K562 (cell line): ENCODE data around the gene AGPAT3. TPM values are rescaled to one million over a fixed set of nuclear protein-coding genes. Genes with fewer than 3 reads are reported as not detected.

Source experiments
- CAMTA2 ChIP-seq: fragments of 250-450 bp; sonication (Bioruptor Pico); conservative IDR thresholded peaks from 2 replicates; pipeline ENCODE4 v1.5.1; 2022
- CREBBP ChIP-seq: IDR thresholded peaks from one replicate; pipeline ENCODE4 v1.6.1; 2012; ENCODE audit warnings: low read depth, mild to moderate bottlenecking, control low read depth, inconsistent platforms, low read length
- CTBP1 ChIP-seq: fragments of 450-650 bp; IDR thresholded peaks from 2 replicates; pipeline ENCODE4 v1.6.1; 2016; ENCODE audit warnings: borderline replicate concordance
- LCOR ChIP-seq: sonication (generic); formaldehyde crosslinking; IDR thresholded peaks from 2 replicates; pipeline ENCODE4 v1.8.0; 2022; ENCODE audit warnings: mild to moderate bottlenecking, missing genetic modification reagents
- MLLT1 ChIP-seq, 2 experiments: fragments of 450-650 bp; IDR thresholded peaks; 2 replicates each; pipeline ENCODE4 v1.6.1; 2016
- SMAD3 ChIP-seq: fragments of 450-650 bp; formaldehyde crosslinking; conservative IDR thresholded peaks from 2 replicates; pipeline ENCODE4 v1.4.0; 2020; ENCODE audit warnings: mild to moderate bottlenecking
- TBP ChIP-seq: optimal IDR thresholded peaks from 2 replicates; pipeline ENCODE3; 2011; ENCODE audit warnings: low read depth, low read length, improper control_type of control experiment
- UBTF ChIP-seq, 2 experiments: IDR thresholded peaks; 2 replicates each; pipeline ENCODE4 v1.6.1; 2012; ENCODE audit warnings: improper control_type of control experiment in 2 of 2, low read depth in 2 of 2, low read length in 2 of 2, borderline replicate concordance in 1 of 2
- YY1 ChIP-seq, 3 experiments: IDR thresholded peaks; 2 replicates each; pipeline ENCODE4 v1.6.1; 2011; ENCODE audit warnings: low read length in 2 of 3, mild to moderate bottlenecking in 2 of 3, moderate library complexity in 2 of 3, borderline replicate concordance in 1 of 3, control low read depth in 1 of 3, low read depth in 1 of 3; ENCODE audit not compliant: insufficient read depth in 3 of 3, insufficient replicate concordance in 2 of 3, control insufficient read depth in 1 of 3, insufficient read length in 1 of 3; ENCODE audit errors: extremely low read depth in 1 of 3
- ZNF280B ChIP-seq: fragments of 250-450 bp; sonication (Bioruptor Pico); IDR thresholded peaks from 2 replicates; pipeline ENCODE4 v1.5.1; 2021; ENCODE audit warnings: mild to moderate bottlenecking
- ZNF639 ChIP-seq, 2 experiments: fragments of 200-800 bp in 1 of 2; sonication (Bioruptor generic) in 1 of 2; sonication (generic) in 1 of 2; formaldehyde crosslinking in 1 of 2; IDR thresholded peaks in 1 of 2; conservative IDR thresholded peaks in 1 of 2; 2 replicates each; pipeline versions ENCODE4 v1.5.0 to v1.6.1; 2016 to 2020; ENCODE audit warnings: missing compliant biosample characterization in 1 of 2, missing genetic modification characterization in 1 of 2, missing genetic modification reagents in 1 of 2
- polyA plus RNA-seq, 8 experiments: library from polyadenylated mRNA; depleted of rRNA in 4 of 8; stranded (reverse) in 5 of 8; unstranded in 3 of 8; fragments of >200 nt; fragmentation: Nextera tagmentation in 2 of 8; fragmentation: Illumina TruSeq in 1 of 8; extraction: Ambion mirVana in 2 of 8; extraction: Trizol in 1 of 8; gene quantifications; 2 replicates each; pipeline versions ENCODE4 v1.2.1 to v1.2.3, GENCODE V29; 2011 to 2014; ENCODE audit warnings: inconsistent platforms in 1 of 8, missing spikeins in 1 of 8
- total RNA-seq, 7 experiments: library from RNA; depleted of rRNA in 6 of 7; stranded (reverse); fragments of >200 nt in 6 of 7; fragmentation: Illumina TruSeq in 2 of 7; extraction: Trizol in 2 of 7; gene quantifications; 2 replicates each; pipeline versions ENCODE4 v1.2.1 to v1.2.3, GENCODE V29; 2011 to 2021; ENCODE audit warnings: low replicate concordance in 1 of 7

AGPAT3 gene
- total and polyA plus RNA-seq, 9 of the 15 experiments (the other 6 are each of a cell fraction or from before 2014, with no cell fraction given): 1.5 to 88.4 (median 35.7) TPM

GRCh38 chr21:43865540-43866259, 677 bp downstream of the AGPAT3 start (continued):
- TF ChIP-seq CREBBP (no peak), CAMTA2 (CRISPR knock-in tag) (no peak), UBTF (IDR thresholded peaks at IDR 0.05; ENCODE audit: borderline replicate concordance in 1 of 2, low read depth in 2 of 2, low read length in 2 of 2) (peak in 1 of 2 experiments; percentile 84; a peak in 1 of 4 replicates), TBP (peak; percentile 28), YY1 (IDR thresholded peaks at IDR 0.05; ENCODE audit: borderline replicate concordance in 1 of 3, control insufficient read depth in 1 of 3, extremely low read depth in 1 of 3, insufficient read depth in 3 of 3, insufficient read length in 1 of 3, insufficient replicate concordance in 2 of 3, low read depth in 1 of 3, low read length in 2 of 3) (peak in 2 of 3 experiments; percentile 3 to 38), ZNF639 (CRISPR knock-in tag; conservative IDR thresholded peaks at IDR 0.05 in 1 of 2, IDR thresholded peaks at IDR 0.05 in 1 of 2) (0 out of 4 replicates have a peak, but pooled peaks of 1 of the 2 experiments have one; percentile 26), MLLT1 (IDR thresholded peaks at IDR 0.05) (peak; percentile 39 to 61; a peak in 2 of 4 replicates), SMAD3 (CRISPR knock-in tag) (no peak), CTBP1 (peak; percentile 28; the same call in 1 of the 2 replicates), ZNF280B (no peak), LCOR (CRISPR knock-in tag) (no peak)
